ENCODE data around the gene POLE. TPM values are rescaled to one million over a fixed set of nuclear protein-coding genes. Genes with fewer than 3 reads are reported as not detected.

The POLE gene
- total RNA-seq, 1 donor from 2014 or later: 25.5 TPM

GRCh38 chr12:132617822-132618682 lies 69.1 kb downstream of the POLE start:
- no peak for DNase-seq (ENCODE audit: low read depth in 2 of 2)

GRCh38 chr12:132617135-132617701 lies 69.9 kb downstream of the POLE start:
- DNase-seq (ENCODE audit: low read depth in 2 of 2): no peak

GRCh38 chr12:132615579-132616038 lies 71.5 kb downstream of the POLE start:
- no peak for DNase-seq (ENCODE audit: low read depth in 2 of 2)

GRCh38 chr12:132614861-132615578 lies 72.1 kb downstream of the POLE start:
- DNase-seq (ENCODE audit: low read depth in 2 of 2): peak; percentile 81 to 86

- DNase-seq (ENCODE audit: low read depth in 2 of 2): no peak
Observed at GRCh38 chr12:132614029-132614428, 73.1 kb downstream of the POLE start.

GRCh38 chr12:132611620-132612019 lies 75.5 kb downstream of the POLE start:
- DNase-seq (ENCODE audit: low read depth in 2 of 2): no peak

- no peak for DNase-seq (ENCODE audit: low read depth in 2 of 2)
Observed at GRCh38 chr12:132610866-132611602, 76.1 kb downstream of the POLE start.

- peak in 1 of 2 donors; percentile 36 for DNase-seq (ENCODE audit: low read depth in 2 of 2)
Observed at GRCh38 chr12:132610051-132610759, 76.9 kb downstream of the POLE start, which contains the start of gene LRCOL1. Gene LRCOL1, minus strand, starts transcription at chr12:132610582. Its CDS starts 4,331 bp downstream, at chr12:132606251.

GRCh38 chr12:132608231-132609171 lies 78.6 kb downstream of the POLE start:
- DNase-seq (ENCODE audit: low read depth in 2 of 2): peak; percentile 67 to 96

- no peak for DNase-seq (ENCODE audit: low read depth in 2 of 2)
Observed at GRCh38 chr12:132606927-132607326, 80.2 kb downstream of the POLE start.

- DNase-seq (ENCODE audit: low read depth in 2 of 2): no peak
Observed at GRCh38 chr12:132606466-132606865, 80.7 kb downstream of the POLE start.

GRCh38 chr12:132605892-132606291 lies 81.2 kb downstream of the POLE start:
- DNase-seq (ENCODE audit: low read depth in 2 of 2): no peak

- DNase-seq (ENCODE audit: low read depth in 2 of 2): no peak
Observed at GRCh38 chr12:132604668-132605441, 82.3 kb downstream of the POLE start.

GRCh38 chr12:132604151-132604618 lies 83.0 kb downstream of the POLE start:
- DNase-seq (ENCODE audit: low read depth in 2 of 2): peak; percentile 67 to 71

- DNase-seq (ENCODE audit: low read depth in 2 of 2): no peak
Observed at GRCh38 chr12:132603240-132604150, 83.6 kb downstream of the POLE start.

GRCh38 chr12:132602572-132603239 lies 84.4 kb downstream of the POLE start:
- DNase-seq (ENCODE audit: low read depth in 2 of 2): peak in 1 of 2 donors; percentile 46

All from dermis microvascular lymphatic vessel endothelial cell (primary cell).